Fibroblast of mammary gland (primary cell): ENCODE data around the gene NPY4R.
"Not testable (repeated sequence)": the region's sequence is repeated elsewhere in the genome, so short reads cannot be mapped to it uniquely, and the experiment has no call there.

Experiments
- DNase-seq: peaks from one replicate; pipeline ENCODE4 v3.0.0-alpha.2; 2010; ENCODE audit warnings: low read depth
- H3K4me3 ChIP-seq: 2 replicates; pipeline ENCODE4 v1.5.1; 2011; ENCODE audit warnings: low read depth, mild to moderate bottlenecking, low read length, moderate library complexity; ENCODE audit not compliant: control insufficient read depth

NPY4R gene

GRCh38 chr10:46419570-46420379 lies 46.0 kb downstream of the NPY4R start:
- not testable (repeated sequence) for DNase-seq, H3K4me3 ChIP-seq

- not testable (repeated sequence) for DNase-seq, H3K4me3 ChIP-seq
Observed at GRCh38 chr10:46418283-46418682, 47.5 kb downstream of the NPY4R start.

- H3K4me3 ChIP-seq, DNase-seq: not testable (repeated sequence)
Observed at GRCh38 chr10:46415291-46415690, 50.5 kb downstream of the NPY4R start.

- DNase-seq, H3K4me3 ChIP-seq: not testable (repeated sequence)
Observed at GRCh38 chr10:46412665-46413064, 53.1 kb downstream of the NPY4R start.

GRCh38 chr10:46411123-46411522 lies 54.6 kb downstream of the NPY4R start:
- not testable (repeated sequence) for H3K4me3 ChIP-seq

More at GRCh38 chr10:46411123-46411522, 54.6 kb downstream of the NPY4R start:
- not testable (repeated sequence) for DNase-seq
